ENCODE results near the gene MBP. TPM values are rescaled to one million over a fixed set of nuclear protein-coding genes. Genes with fewer than 3 reads are reported as not detected.

Gene MBP
- total and polyA plus RNA-seq, 10 of the 15 experiments (the other 5 are each of a cell fraction or from before 2014, with no cell fraction given), result 12.2 to 67.8 (median 42.1) TPM

GRCh38 chr18:77087393-77088141, 45.0 kb downstream of the MBP start:
- Histone ChIP-seq H3K27me3 (replicated peaks in 1 of 2; ENCODE audit: control insufficient read depth in 2 of 2, insufficient read depth in 2 of 2, low read length in 1 of 2) (no peaks in the 10 kb centered on the region), H3K4me1 (ENCODE audit: control insufficient read depth, insufficient read depth, low read length) (no peaks in the 10 kb centered on the region; the same call in 1 of the 2 replicates), H4K20me1 (ENCODE audit: control insufficient read depth, insufficient read depth) (no peaks in the 10 kb centered on the region), H2AFZ (ENCODE audit: control insufficient read depth, low read depth, low read length) (no peak overlapping the region), H3K9ac (ENCODE audit: control insufficient read depth, insufficient read depth, low read length) (no peak overlapping the region), H3K79me2 (ENCODE audit: control insufficient read depth, insufficient read depth, low read length) (peaks cover 29% of the 10 kb centered on the region), H3K27ac (ENCODE audit: control insufficient read depth, insufficient read depth) (no peak overlapping the region), H3K4me3 (no peak overlapping the region), H3K9me3 (replicated peaks; ENCODE audit: control insufficient read depth, insufficient read depth, low read length) (no peaks in the 10 kb centered on the region; the same call in 2 of the 3 replicates), H3K4me2 (ENCODE audit: control insufficient read depth, insufficient read depth) (no peak overlapping the region), H3K36me3 (ENCODE audit: control insufficient read depth in 2 of 2, insufficient read depth in 2 of 2, low read length in 1 of 2) (peaks cover 14 to 15% of the 10 kb centered on the region in 2 experiments)
- POLR2A ChIA-PET, result no interaction called here
- DNase-seq (ENCODE audit: low read depth, low spot score) (no peak), ATAC-seq (no peak), FAIRE-seq (no peak)
- in situ Hi-C loops (cut with MboI), result no loop called here
- CTCF ChIA-PET, result no interaction called here
- BruUV-seq (replicated peaks), result no TSS peak
- intact Hi-C loops (cut with micrococcal nuclease; ENCODE audit: unreplicated experiment), result no loop called here
- TF ChIP-seq EP300 (IDR thresholded peaks at IDR 0.05; ENCODE audit: borderline replicate concordance in 1 of 2, control insufficient read depth in 1 of 2, low read depth in 2 of 2, low read length in 2 of 2) (no peak), ZZZ3 (IDR thresholded peaks at IDR 0.05; ENCODE audit: control insufficient read depth, insufficient read length, low read depth) (no peak), BCL3 (IDR thresholded peaks at IDR 0.05; ENCODE audit: borderline replicate concordance, insufficient read depth, low read depth, low read length, poor library complexity, severe bottlenecking) (no peak), ZNF274 (IDR thresholded peaks at IDR 0.05; ENCODE audit: insufficient read depth, insufficient read length) (no peak)
- 95% methylated on average over 39 of the region's 55 CpGs for WGBS (ENCODE audit: insufficient coverage, insufficient replicate concordance, low lambda C conversion rate, missing lambda C conversion rate)
- RAD21 ChIA-PET (ENCODE audit: unreplicated experiment), result no interaction called here
- SMC1A ChIA-PET (ENCODE audit: uncharacterized antibody, unreplicated experiment), result no interaction called here

All from GM12878 (cell line).